ENCODE results near the gene CERS5.

GRCh38 chr12:50195832-50196231, 28.7 kb upstream of the CERS5 start:
- TF ChIP-seq, protein P1, sequence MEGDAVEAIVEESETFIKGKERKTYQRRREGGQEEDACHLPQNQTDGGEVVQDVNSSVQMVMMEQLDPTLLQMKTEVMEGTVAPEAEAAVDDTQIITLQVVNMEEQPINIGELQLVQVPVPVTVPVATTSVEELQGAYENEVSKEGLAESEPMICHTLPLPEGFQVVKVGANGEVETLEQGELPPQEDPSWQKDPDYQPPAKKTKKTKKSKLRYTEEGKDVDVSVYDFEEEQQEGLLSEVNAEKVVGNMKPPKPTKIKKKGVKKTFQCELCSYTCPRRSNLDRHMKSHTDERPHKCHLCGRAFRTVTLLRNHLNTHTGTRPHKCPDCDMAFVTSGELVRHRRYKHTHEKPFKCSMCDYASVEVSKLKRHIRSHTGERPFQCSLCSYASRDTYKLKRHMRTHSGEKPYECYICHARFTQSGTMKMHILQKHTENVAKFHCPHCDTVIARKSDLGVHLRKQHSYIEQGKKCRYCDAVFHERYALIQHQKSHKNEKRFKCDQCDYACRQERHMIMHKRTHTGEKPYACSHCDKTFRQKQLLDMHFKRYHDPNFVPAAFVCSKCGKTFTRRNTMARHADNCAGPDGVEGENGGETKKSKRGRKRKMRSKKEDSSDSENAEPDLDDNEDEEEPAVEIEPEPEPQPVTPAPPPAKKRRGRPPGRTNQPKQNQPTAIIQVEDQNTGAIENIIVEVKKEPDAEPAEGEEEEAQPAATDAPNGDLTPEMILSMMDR (IDR thresholded peaks at IDR 0.05; ENCODE audit: insufficient read depth, low read length, poor library complexity, severe bottlenecking), result no peak
- TF ChIP-seq EZH2phosphoT487 (conservative IDR thresholded peaks at IDR 0.05; ENCODE audit: low read length), result no peak

Measured in SU-DHL-6 (cell line).